H1 (cell line): Measurements from ENCODE around the gene ADAMTS6. TPM values are rescaled to one million over a fixed set of nuclear protein-coding genes. Genes with fewer than 3 reads are reported as not detected.

ENCODE experiments used
- CTCF ChIA-PET: fragments of 300-600 bp; sonication (Branson Sonifier 250); formaldehyde crosslinking; loops from one replicate; lab custom pipeline; 2021; ENCODE audit not compliant: partially characterized antibody; lab: Charles Lee
- POLR2A ChIA-PET: fragments of 300-600 bp; sonication (Branson Sonifier 250); formaldehyde crosslinking; loops from one replicate; lab custom pipeline; 2021; ENCODE audit warnings: inconsistent platforms; ENCODE audit not compliant: partially characterized antibody; lab: Charles Lee
- DNase-seq, 2 experiments: peaks; one replicate each; pipeline versions ENCODE4 v3.0.0 to v3.0.0-alpha.2; 2010 to 2022; ENCODE audit warnings: low spot score in 2 of 2, low read depth in 1 of 2, mixed read lengths in 1 of 2
- FAIRE-seq: peaks from 2 replicates; lab custom pipeline; 2011; peaks lifted over from hg19 to GRCh38; lab: Jason Lieb, UNC
- H2AFZ ChIP-seq: 2 replicates; pipeline ENCODE4 v1.8.1; 2012; ENCODE audit warnings: low read length, inconsistent platforms
- H2AK5ac ChIP-seq: 2 replicates; pipeline ENCODE4 v1.6.1; 2013; ENCODE audit warnings: low read depth, low read length
- H2BK120ac ChIP-seq: replicated peaks from 2 replicates; pipeline ENCODE3; 2013; ENCODE audit warnings: low read depth, low read length, inconsistent platforms
- H2BK12ac ChIP-seq: 2 replicates; pipeline ENCODE4 v1.6.1; 2013; ENCODE audit warnings: low read depth, low read length
- H2BK15ac ChIP-seq: 2 replicates; pipeline ENCODE4 v1.6.1; 2013; ENCODE audit warnings: low read length
- H2BK20ac ChIP-seq: 2 replicates; pipeline ENCODE4 v1.6.1; 2013; ENCODE audit warnings: low read length
- H2BK5ac ChIP-seq: 2 replicates; pipeline ENCODE4 v1.6.1; 2013; ENCODE audit warnings: low read depth, low read length
- H3K14ac ChIP-seq: 2 replicates; pipeline ENCODE4 v1.6.1; 2013; ENCODE audit warnings: inconsistent platforms; ENCODE audit not compliant: insufficient read length
- H3K18ac ChIP-seq: 2 replicates; pipeline ENCODE4 v1.6.1; 2013; ENCODE audit warnings: low read length; ENCODE audit errors: extremely low read depth
- H3K23ac ChIP-seq: 2 replicates; pipeline ENCODE4 v1.6.1; 2013; ENCODE audit warnings: inconsistent platforms; ENCODE audit not compliant: insufficient read length
- H3K23me2 ChIP-seq: 2 replicates; pipeline ENCODE4 v1.6.1; 2013; ENCODE audit warnings: low read depth, low read length
- H3K27ac ChIP-seq: 2 replicates; pipeline ENCODE4 v1.6.1; 2011; ENCODE audit warnings: low read depth, low read length, inconsistent platforms
- H3K27me3 ChIP-seq, 4 experiments: replicated peaks in 1 of 4; 1 replicate in 1 of 4; 2 replicates in 3 of 4; pipeline versions ENCODE4 v1.6.1 to v1.8.1; 2011 to 2013; ENCODE audit warnings: low read length in 3 of 4, mild to moderate bottlenecking in 3 of 4, inconsistent platforms in 2 of 4, mixed read lengths in 2 of 4, moderate library complexity in 1 of 4; ENCODE audit not compliant: control insufficient read depth in 3 of 4, insufficient read depth in 3 of 4; ENCODE audit errors: extremely low read depth in 1 of 4
- H3K36me3 ChIP-seq, 4 experiments: 2 replicates each; pipeline versions ENCODE4 v1.6.1 to v1.8.1; 2011 to 2013; ENCODE audit warnings: mild to moderate bottlenecking in 4 of 4, low read length in 3 of 4, moderate library complexity in 2 of 4, control low read depth in 1 of 4, inconsistent platforms in 1 of 4; ENCODE audit not compliant: insufficient read depth in 4 of 4, control insufficient read depth in 2 of 4
- H3K4ac ChIP-seq: replicated peaks from 2 replicates; pipeline ENCODE3; 2013; ENCODE audit warnings: low read length, low read depth, mixed read lengths, inconsistent platforms; ENCODE audit not compliant: insufficient read length
- H3K4me1 ChIP-seq, 4 experiments: replicated peaks in 1 of 4; 1 replicate in 1 of 4; 2 replicates in 3 of 4; pipeline versions ENCODE4 v1.6.1 to v1.8.1; 2011 to 2013; ENCODE audit warnings: low read length in 3 of 4, inconsistent platforms in 2 of 4, mixed read lengths in 1 of 4; ENCODE audit not compliant: insufficient read depth in 4 of 4, control insufficient read depth in 3 of 4
- H3K4me2 ChIP-seq, 2 experiments: 2 replicates each; pipeline versions ENCODE4 v1.6.1 to v1.8.1; 2011 to 2013; ENCODE audit warnings: low read depth in 2 of 2, low read length in 2 of 2, control low read depth in 1 of 2, inconsistent platforms in 1 of 2, mild to moderate bottlenecking in 1 of 2; ENCODE audit not compliant: insufficient read depth in 1 of 2
- H3K4me3 ChIP-seq, 4 experiments: fragments of 200-600, 300-600 bp in 1 of 4; sonication (generic), shearing (Covaris generic), sonication (Bioruptor Twin) in 1 of 4; 2 replicates each; pipeline versions ENCODE4 v1.5.1 to v1.8.1; 2011 to 2016; ENCODE audit warnings: low read length in 4 of 4, low read depth in 3 of 4, control low read depth in 2 of 4, inconsistent platforms in 2 of 4, mild to moderate bottlenecking in 2 of 4, mixed read lengths in 1 of 4, moderate library complexity in 1 of 4; ENCODE audit not compliant: insufficient read depth in 2 of 4; ENCODE audit errors: extremely low read depth in 1 of 4
- H3K56ac ChIP-seq: replicated peaks from 2 replicates; pipeline ENCODE3; 2013; ENCODE audit warnings: low read depth, mild to moderate bottlenecking, mixed read lengths, low read length, inconsistent platforms; ENCODE audit not compliant: insufficient read length
- H3K79me1 ChIP-seq: 2 replicates; pipeline ENCODE4 v1.6.1; 2013; ENCODE audit warnings: low read depth, low read length, control low read depth
- H3K79me2 ChIP-seq, 2 experiments: 2 replicates each; pipeline versions ENCODE4 v1.6.1 to v1.8.1; 2012 to 2013; ENCODE audit warnings: low read length in 2 of 2, mild to moderate bottlenecking in 2 of 2, inconsistent platforms in 1 of 2; ENCODE audit not compliant: insufficient read depth in 2 of 2, control insufficient read depth in 1 of 2
- H3K9ac ChIP-seq, 4 experiments: replicated peaks in 1 of 4; 1 replicate in 1 of 4; 2 replicates in 3 of 4; pipeline versions ENCODE4 v1.6.1 to v1.8.1; 2011 to 2013; ENCODE audit warnings: low read depth in 3 of 4, low read length in 3 of 4, control low read depth in 2 of 4, mild to moderate bottlenecking in 2 of 4, moderate library complexity in 2 of 4, inconsistent platforms in 1 of 4; ENCODE audit errors: extremely low read depth in 1 of 4
- H3K9me3 ChIP-seq, 2 experiments: 2 replicates each; pipeline versions ENCODE4 v1.6.1 to v1.8.1; 2012 to 2013; ENCODE audit warnings: mild to moderate bottlenecking in 2 of 2, moderate library complexity in 2 of 2, control low read depth in 1 of 2, inconsistent platforms in 1 of 2, low read depth in 1 of 2, low read length in 1 of 2, mixed read lengths in 1 of 2; ENCODE audit not compliant: insufficient read depth in 2 of 2
- H4K20me1 ChIP-seq, 2 experiments: replicated peaks in 1 of 2; 2 replicates each; pipeline versions ENCODE3 to v1.8.1; 2011 to 2013; ENCODE audit warnings: inconsistent platforms in 2 of 2, low read length in 2 of 2, mild to moderate bottlenecking in 1 of 2; ENCODE audit not compliant: insufficient read depth in 2 of 2, control insufficient read depth in 1 of 2
- H4K5ac ChIP-seq: 2 replicates; pipeline ENCODE4 v1.6.1; 2013; ENCODE audit warnings: low read length, low read depth, mixed read lengths, inconsistent platforms; ENCODE audit not compliant: insufficient read length
- H4K8ac ChIP-seq: 2 replicates; pipeline ENCODE4 v1.8.0; 2013; ENCODE audit warnings: mild to moderate bottlenecking, moderate library complexity, low read length, inconsistent platforms; ENCODE audit not compliant: insufficient read depth; ENCODE audit errors: extremely low read depth
- H4K91ac ChIP-seq: replicated peaks from 2 replicates; pipeline ENCODE3; 2013; ENCODE audit warnings: low read length, mixed read lengths, inconsistent platforms; ENCODE audit not compliant: insufficient read length
- ATF3 ChIP-seq: IDR thresholded peaks from 2 replicates; pipeline ENCODE4 v1.6.1; 2011; ENCODE audit warnings: low read depth, mild to moderate bottlenecking, low read length; ENCODE audit not compliant: insufficient read depth
- EP300 ChIP-seq, 2 experiments: IDR thresholded peaks; 1 replicate in 1 of 2; 2 replicates in 1 of 2; pipeline ENCODE4 v1.6.1; 2011 to 2012; ENCODE audit warnings: low read depth in 2 of 2, low read length in 2 of 2, mild to moderate bottlenecking in 2 of 2, borderline replicate concordance in 1 of 2, inconsistent platforms in 1 of 2, moderate library complexity in 1 of 2
- GTF2F1 ChIP-seq: IDR thresholded peaks from 2 replicates; pipeline ENCODE4 v1.6.1; 2012; ENCODE audit warnings: low read depth, low read length, improper control_type of control experiment, borderline replicate concordance
- MAFK ChIP-seq: IDR thresholded peaks from 2 replicates; pipeline ENCODE4 v1.6.1; 2012; ENCODE audit warnings: low read depth, mild to moderate bottlenecking, improper control_type of control experiment, low read length
- PHF8 ChIP-seq: fragments of 200-600 bp; sonication (generic); conservative IDR thresholded peaks from 2 replicates; pipeline ENCODE4 v1.7.1; 2012; ENCODE audit warnings: low read depth, mild to moderate bottlenecking, inconsistent platforms, low read length, moderate library complexity
- TAF1 ChIP-seq: IDR thresholded peaks from 2 replicates; pipeline ENCODE4 v1.6.1; 2011; ENCODE audit warnings: mild to moderate bottlenecking, low read depth, low read length
- YY1 ChIP-seq: IDR thresholded peaks from 2 replicates; pipeline ENCODE4 v1.6.1; 2011; ENCODE audit warnings: low read depth, mild to moderate bottlenecking, low read length
- WGBS, 2 experiments: shearing (Covaris generic) in 1 of 2; methylation state at CpG; one replicate each; pipeline versions ENCODE4 v1.1.6 to v1.1.7; 2013 to 2015; ENCODE audit warnings: low lambda C conversion rate in 2 of 2, mixed read lengths in 2 of 2, inconsistent platforms in 1 of 2, low coverage in 1 of 2, missing lambda C conversion rate in 1 of 2; ENCODE audit not compliant: insufficient replicate concordance in 2 of 2, insufficient coverage in 1 of 2, insufficient read length in 1 of 2; ENCODE audit errors: extremely low coverage in 1 of 2, missing lambda C conversion rate in 1 of 2; 5-methylcytosine and 5-hydroxymethylcytosine counted together
- polyA plus RNA-seq, 7 experiments: library from polyadenylated mRNA; depleted of rRNA in 3 of 7; stranded (reverse) in 5 of 7; unstranded in 2 of 7; fragments of >200 nt in 5 of 7; fragments of 200-250 nt in 2 of 7; gene quantifications; 1 replicate in 5 of 7; 2 replicates in 1 of 7; 4 replicates in 1 of 7; pipeline versions ENCODE4 v1.2.1 to v1.2.3, GENCODE V29; 2011 to 2013; ENCODE audit warnings: missing spikeins in 2 of 7, mixed read lengths in 2 of 7
- total RNA-seq: library from RNA; stranded (reverse); fragmentation: NEBNext Ultra II Directional; extraction: Animal tissue kit (Norgen Biotek cat#: 25700); gene quantifications from 2 replicates; pipeline ENCODE4 v1.2.1, GENCODE V29; 2021

The ADAMTS6 gene
- total and polyA plus RNA-seq, 2 of the 8 experiments (the other 6 are each of a cell fraction or from before 2014, with no cell fraction given) = 0.74 to 2.4 TPM

GRCh38 chr5:65299861-65300260, 181.9 kb downstream of the ADAMTS6 start:
- Histone ChIP-seq H3K4ac (no peak overlapping the region), H3K14ac (no peak overlapping the region), H4K5ac (no peak overlapping the region), H3K9ac (no peak overlapping the region; a peak in 1 of 7 replicates), H3K9me3 (no peaks in the 10 kb centered on the region), H3K4me1 (no peaks in the 10 kb centered on the region), H3K79me2 (no peaks in the 10 kb centered on the region), H3K23ac (no peak overlapping the region), H3K27me3 (no peaks in the 10 kb centered on the region), H2BK20ac (no peak overlapping the region), H3K27ac (no peak overlapping the region), H3K4me2 (no peak overlapping the region), H2AFZ (no peak overlapping the region), H3K18ac (no peak overlapping the region), H4K91ac (no peak overlapping the region), H3K4me3 (no peak overlapping the region), H3K79me1 (no peaks in the 10 kb centered on the region), H2AK5ac (no peak overlapping the region), H2BK12ac (no peak overlapping the region), H3K23me2 (no peaks in the 10 kb centered on the region), H4K8ac (no peak overlapping the region), H2BK15ac (no peak overlapping the region), H3K36me3 (no peaks in the 10 kb centered on the region), H2BK5ac (no peak overlapping the region), H4K20me1 (no peaks in the 10 kb centered on the region), H3K56ac (no peak overlapping the region), H2BK120ac (no peak overlapping the region)
- ChIA-PET POLR2A (no interaction called here), CTCF (no interaction called here)
- 94% methylated on average over 3 of the region's 3 CpGs; no CpG with 5 or more reads in 1 of the 2 experiments for WGBS, 2 experiments
- DNase-seq (no peak), FAIRE-seq (no peak)
- no peak for TF ChIP-seq EP300 (IDR thresholded peaks at IDR 0.05; ENCODE audit: borderline replicate concordance in 1 of 2, low read depth in 2 of 2, low read length in 2 of 2)
- no peak for TF ChIP-seq TAF1
- no peak for TF ChIP-seq GTF2F1
- TF ChIP-seq MAFK = no peak
- no peak for TF ChIP-seq ATF3
- no peak for TF ChIP-seq PHF8
- TF ChIP-seq YY1 = no peak
